KG1 (cell line): ENCODE results near the gene CELF4.

Source experiments
- DNase-seq: peaks from one replicate; lab custom pipeline; 2025; lab: John Stamatoyannopoulos, UW

Gene CELF4

DNA sequence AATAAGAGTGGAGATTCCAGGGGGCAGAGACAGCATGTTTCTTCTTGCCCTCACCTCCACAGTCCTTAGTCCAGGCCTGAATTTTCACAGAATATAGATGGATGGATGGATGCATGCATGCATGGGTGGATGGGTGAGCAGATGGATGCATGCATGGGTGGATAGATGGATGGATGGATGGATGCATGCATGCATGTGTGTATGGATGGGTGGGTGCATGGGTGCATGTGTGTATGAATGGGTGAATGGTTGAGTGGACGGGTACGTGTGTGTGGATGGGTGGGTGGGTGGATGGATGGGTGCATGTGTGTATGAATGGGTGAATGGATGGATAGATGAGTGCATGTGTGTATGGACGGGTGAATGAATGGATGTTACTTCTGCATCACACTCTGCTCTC is 153.3 kb downstream of the CELF4 start:
- no peak for DNase-seq

GRCh38 chr18:37409878-37410277 is 155.7 kb downstream of the CELF4 start:
- DNase-seq, result no peak

DNA sequence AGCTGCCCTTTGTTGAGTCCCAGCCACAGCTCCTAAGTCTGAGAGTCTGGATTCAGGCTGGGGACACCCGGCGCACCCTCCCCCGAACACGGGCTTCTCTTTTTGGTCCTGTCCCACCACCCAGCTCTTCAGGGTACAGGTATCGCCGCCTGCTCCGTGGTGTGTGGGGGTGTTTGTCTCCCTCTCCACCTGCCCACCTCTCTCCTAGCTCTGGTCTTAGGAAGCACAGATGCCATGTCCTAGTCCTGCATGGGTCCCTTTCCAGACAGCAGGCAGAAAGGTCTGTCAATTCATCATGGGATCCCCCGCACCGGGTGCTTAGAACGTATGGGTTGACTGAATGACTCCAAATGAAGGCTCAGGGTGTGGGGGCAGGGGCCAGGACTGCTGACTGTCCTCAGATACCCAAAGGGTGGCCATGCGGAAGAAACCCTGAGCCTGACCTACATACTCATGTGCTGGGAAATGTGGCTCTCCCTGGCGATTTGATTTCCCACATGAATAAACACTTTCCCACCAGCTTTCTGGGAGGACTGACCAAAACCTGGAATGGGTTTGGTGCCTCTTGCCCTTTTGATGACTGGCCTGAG is 156.8 kb downstream of the CELF4 start:
- no peak for DNase-seq

DNA sequence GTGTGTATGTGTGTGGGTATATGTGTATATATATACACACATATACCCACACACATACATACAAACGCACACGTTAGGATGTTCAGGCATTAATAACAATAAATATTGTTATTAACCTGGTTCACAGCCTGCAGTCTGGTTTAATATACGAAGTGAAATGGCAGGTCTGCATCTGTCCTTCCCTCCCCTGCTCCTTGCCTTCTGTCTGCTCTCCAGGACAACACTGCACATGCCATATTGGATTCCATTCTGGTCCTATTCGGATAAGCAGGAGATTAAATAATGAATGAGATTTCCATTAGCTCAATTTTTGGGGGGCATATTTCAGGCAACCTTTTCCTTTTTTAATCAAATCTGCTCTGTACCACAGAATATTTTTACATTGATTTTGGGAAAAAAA is 158.0 kb downstream of the CELF4 start:
- no peak for DNase-seq

GRCh38 chr18:37405772-37406171 is 159.8 kb downstream of the CELF4 start:
- DNase-seq, result no peak

GRCh38 chr18:37405229-37405628 is 160.4 kb downstream of the CELF4 start:
- no peak for DNase-seq

GRCh38 chr18:37403788-37404187 is 161.8 kb downstream of the CELF4 start:
- no peak for DNase-seq

DNA sequence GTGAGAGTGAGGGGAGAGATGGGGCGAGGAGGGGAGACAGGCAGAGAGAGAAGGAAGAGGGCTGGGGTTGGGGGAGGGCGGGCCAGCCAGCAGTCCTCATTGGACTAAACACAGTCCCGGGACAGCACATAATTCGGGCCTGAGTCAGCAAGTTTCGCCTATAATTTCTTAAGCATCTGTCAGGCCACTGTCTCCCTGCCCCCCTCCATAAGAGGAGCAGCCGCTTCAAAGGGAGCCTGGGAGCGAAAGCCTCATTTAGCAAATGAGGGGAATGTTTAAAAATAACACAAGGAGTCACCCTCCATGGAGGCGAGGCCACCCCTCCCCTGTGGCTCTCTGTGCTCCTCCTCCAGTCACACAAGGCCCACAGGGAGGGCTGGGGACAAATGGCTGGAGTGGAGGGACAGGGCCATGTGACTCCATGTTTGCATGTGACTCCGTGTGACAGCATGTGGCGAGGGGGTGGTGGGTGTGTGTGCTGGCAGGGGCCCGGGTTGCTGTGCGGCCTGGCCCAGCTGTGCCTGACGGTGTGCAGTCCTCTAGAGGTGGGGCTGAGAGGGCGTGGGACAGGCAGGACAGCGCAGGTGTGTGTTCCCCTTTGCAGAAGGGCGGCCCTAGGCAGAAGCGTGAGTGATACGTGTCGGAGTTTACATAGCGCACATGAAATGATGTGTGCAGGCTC is 162.4 kb downstream of the CELF4 start:
- no peak for DNase-seq

DNA sequence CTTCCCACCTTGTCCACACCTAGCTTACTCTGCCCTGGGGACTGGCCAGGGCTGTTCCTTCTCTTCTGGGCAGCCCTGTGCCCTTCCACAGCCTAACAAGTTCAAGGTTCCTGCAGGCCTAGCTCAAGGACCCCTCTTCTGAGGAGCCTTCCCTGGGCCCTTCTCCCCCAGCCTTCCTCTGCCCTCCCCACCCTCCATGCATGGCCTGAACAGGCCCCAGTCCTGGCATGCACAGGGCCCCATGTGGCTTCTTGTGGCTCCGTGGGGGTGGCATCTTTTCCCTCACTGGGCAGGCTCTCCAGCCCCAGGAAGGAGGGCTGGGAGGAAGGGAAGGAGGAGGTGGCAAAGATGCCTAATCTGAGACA is 162.9 kb downstream of the CELF4 start:
- no peak for DNase-seq

GRCh38 chr18:37400802-37401201 is 164.8 kb downstream of the CELF4 start:
- no peak for DNase-seq

- no peak for DNase-seq
Measured at GRCh38 chr18:37398248-37398920, 167.2 kb downstream of the CELF4 start.

DNA sequence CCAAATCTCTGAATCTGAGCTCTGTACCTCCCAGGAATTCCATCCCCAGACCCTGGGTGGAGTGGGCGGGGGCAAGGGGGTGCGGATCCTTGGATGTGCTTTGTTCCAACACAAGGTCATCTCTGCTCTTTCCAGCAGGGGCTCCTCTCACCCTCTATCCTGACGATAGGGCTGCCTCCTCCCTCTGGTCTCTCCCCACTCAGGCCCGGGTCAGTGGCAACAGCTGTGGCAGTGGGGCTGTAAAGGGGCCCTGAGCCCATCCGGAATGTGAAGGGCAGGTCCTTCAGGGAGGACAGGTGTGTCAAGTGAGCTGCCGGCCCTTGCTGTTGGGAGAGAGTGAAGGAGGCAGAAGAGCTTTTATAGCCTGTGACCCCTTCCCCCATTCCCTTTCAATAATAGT is 167.8 kb downstream of the CELF4 start:
- no peak for DNase-seq

- DNase-seq, result no peak
Measured at GRCh38 chr18:37396971-37397720, 168.5 kb downstream of the CELF4 start.

DNA sequence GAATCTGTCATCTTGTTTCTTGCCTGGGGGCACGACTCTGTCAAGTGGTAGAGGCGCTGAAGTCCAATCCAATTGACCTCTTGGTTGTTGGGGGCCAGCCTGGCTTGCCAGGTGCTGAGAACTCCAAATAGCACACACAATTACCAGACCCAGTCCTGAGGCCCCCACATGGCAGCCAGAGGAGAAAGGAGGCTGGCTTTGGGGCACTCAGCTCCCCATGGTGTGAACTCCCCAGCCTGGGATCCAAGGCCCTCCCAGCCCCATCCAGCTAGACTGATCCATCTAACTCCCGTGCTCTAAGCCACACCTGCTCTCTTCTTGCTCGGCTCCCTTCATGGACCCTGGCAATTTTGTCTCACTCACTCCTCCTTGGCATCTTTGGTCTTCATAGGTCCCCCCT is 170.0 kb downstream of the CELF4 start:
- DNase-seq, result no peak

DNA sequence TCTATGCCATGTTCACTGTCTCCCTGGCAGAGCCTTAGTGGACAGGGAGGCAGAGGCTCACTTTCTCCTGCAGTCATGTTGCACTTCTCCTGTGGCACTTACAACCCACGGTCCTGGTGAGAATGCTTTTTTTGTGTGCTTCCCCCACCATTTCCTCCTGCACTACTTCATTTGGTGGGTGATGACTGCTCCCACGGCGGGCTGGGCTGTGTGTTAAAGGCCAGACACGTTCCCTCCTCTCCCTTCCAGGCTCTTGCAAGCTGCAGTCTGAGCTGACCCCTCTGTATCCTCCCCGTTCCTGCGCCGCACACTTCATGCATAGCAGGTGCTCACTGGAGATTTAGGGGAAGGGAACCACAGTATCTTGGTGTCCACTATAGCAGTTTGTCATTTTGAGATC is 170.5 kb downstream of the CELF4 start:
- DNase-seq, result no peak

DNA sequence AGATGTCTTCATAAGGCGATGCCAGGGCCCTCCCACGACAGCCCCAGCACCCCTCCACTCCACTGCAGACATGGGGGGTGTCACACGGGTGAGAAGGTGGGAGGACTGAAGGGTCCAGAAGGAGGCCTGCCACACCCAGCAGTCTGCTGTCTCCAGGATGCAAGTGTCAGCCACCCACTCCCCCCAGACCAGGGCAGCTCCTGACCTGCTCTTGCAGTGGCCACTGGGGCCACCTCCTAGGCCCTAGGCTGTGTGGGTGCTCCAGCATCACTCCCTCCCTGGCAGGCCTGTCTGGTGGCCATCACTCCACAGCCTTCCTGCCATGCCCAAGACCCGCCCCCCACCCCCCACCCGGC is 171.0 kb downstream of the CELF4 start:
- no peak for DNase-seq

DNA sequence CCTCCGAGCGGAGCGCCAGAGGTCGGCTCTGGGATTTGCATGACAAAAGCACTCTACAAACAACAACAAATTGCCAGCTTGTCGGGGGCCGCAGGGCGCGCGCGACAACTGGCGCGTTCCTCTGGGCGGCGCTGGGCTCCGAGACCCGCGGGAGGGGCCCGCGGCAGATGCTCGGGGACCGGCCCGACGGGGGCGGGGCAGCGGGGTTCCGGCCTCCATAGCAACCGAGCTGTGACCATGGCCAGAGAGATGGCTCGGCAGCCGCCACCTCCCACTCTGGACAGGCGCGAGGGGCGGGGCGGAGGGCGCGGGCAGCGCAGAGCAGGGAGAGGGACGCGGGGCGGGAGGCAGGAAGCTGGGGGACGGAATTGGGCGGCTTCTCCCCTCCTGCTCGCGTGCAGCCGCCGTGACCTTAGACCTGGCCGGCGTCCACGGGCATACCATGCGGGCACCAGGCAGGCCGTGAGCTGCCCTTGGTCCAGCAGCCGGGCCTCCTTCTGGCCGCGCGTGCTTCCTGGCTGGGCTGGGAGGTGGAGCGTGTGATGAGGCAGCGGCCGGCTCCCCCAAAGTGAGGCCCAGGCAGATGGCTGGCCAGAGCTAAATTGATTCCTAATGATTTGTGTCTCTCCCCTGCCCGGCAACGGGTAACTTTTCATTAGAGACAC is 171.5 kb downstream of the CELF4 start:
- DNase-seq, result no peak

DNA sequence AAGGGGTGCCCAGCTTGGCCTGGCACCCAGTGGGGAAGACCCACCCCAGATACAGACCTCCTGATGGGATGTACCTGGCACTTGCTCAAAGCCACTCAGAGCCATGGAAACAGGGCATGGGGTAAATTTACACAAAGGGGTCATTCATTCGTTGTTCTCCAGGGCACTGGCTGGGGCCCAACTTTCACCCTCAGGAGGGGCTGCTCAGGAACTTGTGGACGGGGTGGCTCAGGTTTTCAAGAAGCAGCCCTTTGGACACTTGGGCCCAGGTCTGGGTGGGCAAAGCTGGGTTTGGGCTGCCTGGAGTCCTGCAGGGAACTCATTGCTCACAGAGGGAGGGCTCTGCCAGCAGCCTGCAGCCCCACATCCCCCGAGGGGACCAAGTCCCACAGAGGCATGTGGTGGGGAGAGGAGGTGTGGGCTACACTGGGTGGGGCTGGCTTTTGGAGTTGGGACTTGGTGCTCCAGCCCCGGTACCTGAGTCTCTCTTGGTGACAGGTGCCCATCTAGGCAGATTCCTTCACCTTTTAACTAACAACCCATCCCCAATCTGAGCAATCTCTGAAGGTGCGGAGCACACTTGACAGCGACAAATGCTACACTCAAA is 172.3 kb downstream of the CELF4 start:
- DNase-seq, result no peak

DNA sequence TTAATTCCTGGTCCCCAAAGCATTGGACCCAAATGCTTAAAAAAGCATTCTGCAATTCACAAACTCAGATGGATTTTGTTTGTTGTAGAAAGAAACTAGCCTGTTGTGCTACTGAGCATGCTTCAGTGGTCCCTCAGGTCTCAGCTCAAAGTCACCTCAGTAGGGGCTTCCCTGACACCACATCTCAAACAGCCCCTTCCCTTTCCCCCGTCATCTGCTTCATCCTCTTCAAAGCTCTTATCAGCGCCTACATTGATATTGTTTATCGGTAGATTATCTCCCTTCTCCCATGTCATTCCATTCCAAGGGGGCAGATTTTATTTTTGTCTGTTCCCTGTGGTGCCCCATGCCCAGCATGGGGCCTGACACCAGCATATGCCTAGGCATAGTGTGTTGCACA is 172.9 kb downstream of the CELF4 start:
- DNase-seq, result no peak

DNA sequence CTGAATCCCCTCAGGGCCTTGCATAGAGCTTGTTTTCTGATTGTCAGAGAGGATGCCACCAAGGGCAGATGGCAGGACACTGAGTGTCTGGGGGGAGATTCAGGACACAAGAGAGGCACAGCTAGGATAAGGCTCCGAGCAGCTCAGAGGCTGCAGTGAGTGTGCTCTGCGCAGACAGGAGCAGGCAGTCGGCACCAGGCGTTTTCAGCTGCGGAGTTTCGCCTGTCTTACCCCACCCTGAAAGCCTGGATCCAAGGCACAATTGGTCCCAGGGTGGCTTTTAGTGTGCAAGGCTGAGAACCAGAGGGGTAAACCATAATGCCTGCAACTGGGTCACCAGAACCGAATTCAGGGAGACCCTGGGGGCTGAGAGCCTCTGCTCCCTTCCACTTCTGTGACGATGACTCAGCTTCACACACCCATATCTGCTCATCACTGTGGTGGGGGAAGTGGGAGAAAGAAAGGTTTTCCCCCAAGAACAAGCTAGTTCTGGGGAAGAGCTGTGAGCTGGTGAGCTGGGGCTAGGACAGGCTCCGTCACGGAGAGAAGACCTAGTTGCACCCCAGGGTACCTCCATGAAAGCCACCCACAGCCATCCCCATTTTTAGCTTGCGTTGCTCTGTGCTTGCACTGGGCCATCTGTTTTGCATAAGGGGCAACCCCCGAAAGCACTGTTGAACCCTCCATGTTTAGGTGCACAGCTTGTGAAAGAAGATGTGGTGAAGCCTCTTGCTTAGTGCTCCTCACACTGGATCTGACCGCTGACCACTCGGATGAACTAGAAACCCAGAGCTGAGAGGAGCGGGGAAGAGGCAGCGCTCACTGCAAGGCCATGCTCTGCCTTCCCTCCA is 173.7 kb downstream of the CELF4 start:
- no peak for DNase-seq

- DNase-seq, result no peak
Measured at GRCh38 chr18:37391156-37391555, 174.4 kb downstream of the CELF4 start.
